ENCODE data around the gene PYGM.
A peak's percentile ranks its signal among the peaks of the same experiment; 100 is the strongest.

Gene PYGM

GRCh38 chr11:64735725-64736259, 24.0 kb downstream of the PYGM start:
- no peak for DNase-seq
- no peak overlapping the region for H2BK12ac ChIP-seq (ENCODE audit: low read length)
- H3K4me1 ChIP-seq (ENCODE audit: control insufficient read depth in 1 of 2, insufficient read depth in 2 of 2, low read length in 2 of 2) = peaks cover 0 to 2% of the 10 kb centered on the region in 2 experiments
- no peak overlapping the region for H3K23ac ChIP-seq (ENCODE audit: low read length)
- H3K18ac ChIP-seq (ENCODE audit: low read length) = no peak overlapping the region
- H3K4me2 ChIP-seq (ENCODE audit: low read length) = no peak overlapping the region
- no peak overlapping the region for H3K27ac ChIP-seq (ENCODE audit: low read depth, low read length)
- no peak overlapping the region for H2AFZ ChIP-seq (ENCODE audit: insufficient read depth, low read length, poor library complexity)
- no peak overlapping the region for H3K9ac ChIP-seq (ENCODE audit: low read length)
- H3K4ac ChIP-seq (ENCODE audit: low read depth, low read length) = no peak overlapping the region
- no peak overlapping the region for H4K12ac ChIP-seq (ENCODE audit: low read depth, low read length)
- H3K79me2 ChIP-seq (ENCODE audit: control insufficient read depth, insufficient read depth, low read length, poor library complexity) = no peaks in the 10 kb centered on the region
- H3K9me3 ChIP-seq (ENCODE audit: insufficient read depth, low read depth, low read length) = peaks cover 8% of the 10 kb centered on the region
- no peak overlapping the region for H3K14ac ChIP-seq (ENCODE audit: low read length)
- no peaks in the 10 kb centered on the region for H3K36me3 ChIP-seq (ENCODE audit: control insufficient read depth in 1 of 2, insufficient read depth in 2 of 2, low read length in 2 of 2)
- H3K79me1 ChIP-seq (ENCODE audit: low read length) = no peaks in the 10 kb centered on the region
- H4K91ac ChIP-seq (ENCODE audit: low read depth, low read length) = no peak overlapping the region
- no peak overlapping the region for H2AK5ac ChIP-seq (ENCODE audit: low read length)
- H2BK5ac ChIP-seq (ENCODE audit: low read depth, low read length, poor library complexity) = no peak overlapping the region
- no peak overlapping the region for H4K8ac ChIP-seq (ENCODE audit: low read depth, low read length)
- no CpG with 5 or more reads among the region's 9 CpGs for WGBS (ENCODE audit: extremely low coverage, insufficient coverage, insufficient read length)
- peaks cover 5% of the 10 kb centered on the region for H3K27me3 ChIP-seq (ENCODE audit: insufficient read depth, low read length)
- no peak overlapping the region for H2BK120ac ChIP-seq (ENCODE audit: insufficient read depth, low read length, poor library complexity)
- H3K4me3 ChIP-seq (ENCODE audit: low read depth, low read length) = no peak overlapping the region

- Histone ChIP-seq H3K27me3 (ENCODE audit: insufficient read depth, low read length) (no peaks in the 10 kb centered on the region), H2AK5ac (ENCODE audit: low read length) (no peak overlapping the region), H4K8ac (ENCODE audit: low read depth, low read length) (no peak overlapping the region), H3K36me3 (ENCODE audit: control insufficient read depth in 1 of 2, insufficient read depth in 2 of 2, low read length in 2 of 2) (no peaks in the 10 kb centered on the region), H3K79me2 (ENCODE audit: control insufficient read depth, insufficient read depth, low read length, poor library complexity) (no peaks in the 10 kb centered on the region), H3K27ac (ENCODE audit: low read depth, low read length) (no peak overlapping the region), H3K9me3 (ENCODE audit: insufficient read depth, low read depth, low read length) (peaks cover 8% of the 10 kb centered on the region), H2AFZ (ENCODE audit: insufficient read depth, low read length, poor library complexity) (no peak overlapping the region), H3K4me2 (ENCODE audit: low read length) (no peak overlapping the region), H3K79me1 (ENCODE audit: low read length) (no peaks in the 10 kb centered on the region), H3K18ac (ENCODE audit: low read length) (no peak overlapping the region), H2BK5ac (ENCODE audit: low read depth, low read length, poor library complexity) (no peak overlapping the region), H3K23ac (ENCODE audit: low read length) (no peak overlapping the region), H3K9ac (ENCODE audit: low read length) (no peak overlapping the region), H4K12ac (ENCODE audit: low read depth, low read length) (no peak overlapping the region), H2BK120ac (ENCODE audit: insufficient read depth, low read length, poor library complexity) (no peak overlapping the region), H3K4ac (ENCODE audit: low read depth, low read length) (no peak overlapping the region), H3K14ac (ENCODE audit: low read length) (no peak overlapping the region), H3K4me1 (ENCODE audit: control insufficient read depth in 1 of 2, insufficient read depth in 2 of 2, low read length in 2 of 2) (peaks cover 0 to 3% of the 10 kb centered on the region in 2 experiments), H2BK12ac (ENCODE audit: low read length) (no peak overlapping the region), H3K4me3 (ENCODE audit: low read depth, low read length) (no peak overlapping the region), H4K91ac (ENCODE audit: low read depth, low read length) (no peak overlapping the region)
- no CpG with 5 or more reads among the region's 23 CpGs for WGBS (ENCODE audit: extremely low coverage, insufficient coverage, insufficient read length)
- no peak for DNase-seq
Measured at GRCh38 chr11:64734811-64735724, 24.7 kb downstream of the PYGM start.

- no peak overlapping the region for H2BK5ac ChIP-seq (ENCODE audit: low read depth, low read length, poor library complexity)
- no peak overlapping the region for H2AFZ ChIP-seq (ENCODE audit: insufficient read depth, low read length, poor library complexity)
- DNase-seq = no peak
- no peak overlapping the region for H3K4me2 ChIP-seq (ENCODE audit: low read length)
- H3K23ac ChIP-seq (ENCODE audit: low read length) = no peak overlapping the region
- H3K4ac ChIP-seq (ENCODE audit: low read depth, low read length) = no peak overlapping the region
- no peaks in the 10 kb centered on the region for H3K79me1 ChIP-seq (ENCODE audit: low read length)
- H3K18ac ChIP-seq (ENCODE audit: low read length) = no peak overlapping the region
- no peak overlapping the region for H2BK12ac ChIP-seq (ENCODE audit: low read length)
- no peaks in the 10 kb centered on the region for H3K36me3 ChIP-seq (ENCODE audit: control insufficient read depth in 1 of 2, insufficient read depth in 2 of 2, low read length in 2 of 2)
- peaks cover 0 to 3% of the 10 kb centered on the region in 2 experiments for H3K4me1 ChIP-seq (ENCODE audit: control insufficient read depth in 1 of 2, insufficient read depth in 2 of 2, low read length in 2 of 2)
- H3K9ac ChIP-seq (ENCODE audit: low read length) = no peak overlapping the region
- H4K8ac ChIP-seq (ENCODE audit: low read depth, low read length) = no peak overlapping the region
- H3K27me3 ChIP-seq (ENCODE audit: insufficient read depth, low read length) = no peaks in the 10 kb centered on the region
- H4K91ac ChIP-seq (ENCODE audit: low read depth, low read length) = no peak overlapping the region
- H2BK120ac ChIP-seq (ENCODE audit: insufficient read depth, low read length, poor library complexity) = no peak overlapping the region
- H4K12ac ChIP-seq (ENCODE audit: low read depth, low read length) = no peak overlapping the region
- no peak overlapping the region for H3K14ac ChIP-seq (ENCODE audit: low read length)
- H3K27ac ChIP-seq (ENCODE audit: low read depth, low read length) = no peak overlapping the region
- peaks cover 2% of the 10 kb centered on the region for H3K9me3 ChIP-seq (ENCODE audit: insufficient read depth, low read depth, low read length)
- no peaks in the 10 kb centered on the region for H3K79me2 ChIP-seq (ENCODE audit: control insufficient read depth, insufficient read depth, low read length, poor library complexity)
- H2AK5ac ChIP-seq (ENCODE audit: low read length) = no peak overlapping the region
- whole genome bisulfite sequencing (ENCODE audit: extremely low coverage, insufficient coverage, insufficient read length) = no CpG with 5 or more reads among the region's 3 CpGs
- no peak overlapping the region for H3K4me3 ChIP-seq (ENCODE audit: low read depth, low read length)
Measured at GRCh38 chr11:64731601-64732000, 28.2 kb downstream of the PYGM start.

- Histone ChIP-seq H2BK12ac (ENCODE audit: low read length) (no peak overlapping the region), H3K27ac (ENCODE audit: low read depth, low read length) (no peak overlapping the region), H3K36me3 (ENCODE audit: control insufficient read depth in 1 of 2, insufficient read depth in 2 of 2, low read length in 2 of 2) (no peaks in the 10 kb centered on the region), H3K14ac (ENCODE audit: low read length) (no peak overlapping the region), H3K4me1 (ENCODE audit: control insufficient read depth in 1 of 2, insufficient read depth in 2 of 2, low read length in 2 of 2) (peaks cover 0 to 3% of the 10 kb centered on the region in 2 experiments), H3K79me2 (ENCODE audit: control insufficient read depth, insufficient read depth, low read length, poor library complexity) (no peaks in the 10 kb centered on the region), H3K23ac (ENCODE audit: low read length) (no peak overlapping the region), H2AFZ (ENCODE audit: insufficient read depth, low read length, poor library complexity) (peak overlapping the region; percentile 52), H4K8ac (ENCODE audit: low read depth, low read length) (no peak overlapping the region), H3K4ac (ENCODE audit: low read depth, low read length) (no peak overlapping the region), H3K4me3 (ENCODE audit: low read depth, low read length) (no peak overlapping the region), H3K9me3 (ENCODE audit: insufficient read depth, low read depth, low read length) (peaks cover 5% of the 10 kb centered on the region), H3K4me2 (ENCODE audit: low read length) (no peak overlapping the region), H4K12ac (ENCODE audit: low read depth, low read length) (no peak overlapping the region), H2BK5ac (ENCODE audit: low read depth, low read length, poor library complexity) (no peak overlapping the region), H4K91ac (ENCODE audit: low read depth, low read length) (no peak overlapping the region), H2AK5ac (ENCODE audit: low read length) (no peak overlapping the region), H3K79me1 (ENCODE audit: low read length) (no peaks in the 10 kb centered on the region), H2BK120ac (ENCODE audit: insufficient read depth, low read length, poor library complexity) (no peak overlapping the region), H3K18ac (ENCODE audit: low read length) (no peak overlapping the region), H3K27me3 (ENCODE audit: insufficient read depth, low read length) (no peaks in the 10 kb centered on the region), H3K9ac (ENCODE audit: low read length) (no peak overlapping the region)
- no peak for DNase-seq
- WGBS (ENCODE audit: extremely low coverage, insufficient coverage, insufficient read length) = no CpG with 5 or more reads among the region's 21 CpGs
Measured at GRCh38 chr11:64729851-64730382, 29.9 kb downstream of the PYGM start.

Data from trophoblast cell (in vitro differentiated cells and primary cell).